HG02763 (cell line): Measurements from ENCODE around the gene KDM6A.
"Not testable (repeated sequence)": the region's sequence is repeated elsewhere in the genome, so short reads cannot be mapped to it uniquely, and the experiment has no call there.

Experiments used
- ATAC-seq: cut with Tn5 transposase; IDR thresholded peaks from one replicate; pipeline ENCODE4 v1.9.1; 2021; ENCODE audit warnings: mild to moderate bottlenecking, moderate library complexity; ENCODE audit not compliant: unreplicated experiment

The KDM6A gene

DNA sequence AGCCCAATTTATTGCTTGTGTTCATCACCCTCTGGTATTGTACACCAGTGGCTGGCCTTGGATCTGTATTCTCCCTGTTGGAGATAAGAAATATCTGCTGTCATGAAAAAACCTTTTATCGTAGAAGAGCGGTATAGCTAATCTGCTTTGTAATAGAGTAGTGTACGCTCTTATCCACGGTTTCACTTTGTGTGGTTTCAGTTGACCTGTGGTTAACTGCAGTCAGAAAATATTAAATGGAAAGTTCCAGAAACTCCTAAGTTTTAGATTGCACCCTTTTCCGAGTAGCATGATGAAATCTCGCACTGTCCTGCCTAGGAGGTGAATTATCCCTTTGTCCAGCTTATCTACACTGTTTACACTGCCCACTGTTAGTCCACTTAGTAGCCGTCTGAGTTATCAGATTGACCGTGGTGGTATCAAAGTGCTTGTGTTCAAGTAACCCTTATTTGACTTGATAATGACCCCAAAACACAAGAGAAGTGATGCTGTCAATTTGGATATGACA, 42.4 kb downstream of the KDM6A start:
- ATAC-seq: no peak

DNA sequence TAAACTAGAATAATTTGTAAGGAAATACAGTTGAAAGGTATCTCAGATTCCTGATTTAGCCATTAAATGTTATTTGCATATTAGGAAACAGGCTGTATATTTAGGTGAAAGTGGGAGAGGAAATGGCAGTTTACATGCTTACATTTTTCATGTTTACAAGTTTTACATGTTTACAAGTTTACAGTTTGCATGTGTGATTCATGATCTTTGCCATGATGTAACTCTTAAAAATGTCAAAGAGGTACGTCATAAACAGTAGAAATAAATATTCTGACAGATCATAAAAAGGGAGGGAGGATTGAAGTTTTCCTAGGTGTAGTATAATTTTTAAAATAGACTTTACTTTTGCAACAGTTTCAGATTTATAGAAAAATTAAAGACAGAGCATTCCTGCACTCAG, 45.7 kb downstream of the KDM6A start:
- no peak for ATAC-seq

DNA sequence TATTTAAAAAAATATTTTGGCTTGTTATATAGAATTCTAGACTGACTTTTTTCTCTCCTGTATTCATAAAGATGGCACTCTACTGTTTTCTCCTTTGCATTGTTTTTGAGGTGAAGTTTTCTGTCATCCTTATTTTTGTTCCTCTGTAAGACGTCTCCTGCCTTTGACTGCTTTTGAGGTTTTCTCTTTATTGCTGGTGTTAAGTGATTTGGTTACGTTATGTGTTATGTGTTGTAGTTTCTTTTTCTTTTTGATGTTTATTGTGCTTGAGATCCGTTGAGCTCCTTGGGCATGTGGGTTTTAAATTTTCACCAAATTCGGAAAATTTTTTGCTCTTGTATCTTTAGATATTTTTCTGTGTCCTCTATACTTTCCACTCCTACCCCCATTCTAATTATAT, 50.0 kb downstream of the KDM6A start:
- ATAC-seq: no peak

DNA sequence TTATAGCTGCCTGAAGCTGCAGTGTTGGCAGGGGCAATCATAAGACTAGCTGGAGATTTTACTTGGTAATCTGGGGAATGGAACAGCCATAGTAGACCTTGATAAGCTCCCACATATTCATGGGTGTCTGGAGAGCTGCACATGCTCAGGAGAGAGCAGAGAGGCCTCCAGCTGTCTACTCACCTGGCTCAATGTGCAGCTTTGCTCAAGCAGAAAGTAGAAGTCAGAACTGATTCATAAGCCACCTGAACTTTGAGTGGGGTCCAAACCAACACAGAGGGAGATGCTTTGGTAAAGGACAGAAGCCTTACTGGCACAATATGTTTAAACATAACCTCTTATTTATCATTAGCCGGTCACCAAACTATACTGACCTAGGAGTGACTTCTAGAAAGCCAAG, 54.4 kb downstream of the KDM6A start:
- ATAC-seq: no peak

DNA sequence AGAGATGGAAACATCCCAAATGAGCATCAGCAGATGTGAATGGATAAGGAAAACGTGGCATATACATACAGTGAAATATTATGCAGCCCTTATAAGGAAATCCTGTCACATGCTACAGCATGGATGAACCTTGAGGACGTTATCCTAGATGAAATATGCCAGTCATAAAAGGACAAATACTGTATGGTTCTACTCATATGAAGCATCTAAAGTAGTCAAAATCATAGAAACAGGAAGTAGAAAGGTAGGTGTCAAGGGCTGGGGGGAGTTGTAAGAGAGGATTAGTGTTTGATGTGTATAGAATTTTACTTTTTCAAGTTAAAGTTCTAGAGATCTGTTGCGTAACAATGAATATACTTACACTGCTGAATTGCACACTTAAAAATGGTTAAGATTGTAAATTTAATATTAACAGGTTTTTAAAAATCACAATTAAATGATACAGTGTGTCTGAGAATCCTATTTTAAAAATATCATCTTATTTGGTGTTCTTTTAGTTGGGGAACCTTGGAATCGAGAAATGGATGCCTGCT, 58.5 kb downstream of the KDM6A start:
- ATAC-seq: no peak

DNA sequence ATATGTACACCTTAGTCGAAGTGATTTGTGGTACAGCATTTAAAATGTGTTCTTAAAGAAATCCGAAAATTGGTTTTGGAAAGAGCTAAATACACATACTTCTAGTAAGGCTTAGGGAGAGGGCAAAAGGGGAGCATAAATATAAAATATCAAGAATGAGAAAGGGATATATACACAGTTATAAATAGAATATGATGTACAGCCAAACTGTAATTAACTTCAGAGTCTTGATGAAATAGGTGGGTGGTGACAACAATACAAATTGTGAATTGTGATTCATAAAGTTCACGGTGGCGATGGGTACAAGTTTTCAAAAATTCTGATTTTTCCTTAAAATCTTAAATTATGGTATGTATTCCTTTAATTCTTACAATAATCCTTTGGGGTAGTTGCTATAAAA, 62.2 kb downstream of the KDM6A start:
- no peak for ATAC-seq

DNA sequence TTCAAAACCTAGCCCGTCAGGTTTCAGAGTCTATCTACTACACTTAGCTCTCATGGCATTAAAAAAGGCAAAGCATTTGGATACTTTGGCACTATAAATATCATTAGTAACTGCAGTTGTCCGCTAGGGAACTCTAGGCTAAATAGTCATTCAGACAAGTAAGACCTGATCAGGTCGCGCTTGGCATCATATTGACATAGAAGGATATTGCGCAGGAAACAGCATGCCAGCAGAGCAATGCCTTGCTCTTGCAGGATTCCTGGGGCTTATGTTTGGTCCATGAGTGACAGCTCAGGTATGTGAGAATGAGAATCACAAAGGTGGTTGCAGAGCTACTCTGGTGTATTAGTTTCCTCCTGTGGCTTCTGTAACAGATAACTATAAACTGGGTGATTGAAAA, 62.7 kb downstream of the KDM6A start:
- no peak for ATAC-seq

DNA sequence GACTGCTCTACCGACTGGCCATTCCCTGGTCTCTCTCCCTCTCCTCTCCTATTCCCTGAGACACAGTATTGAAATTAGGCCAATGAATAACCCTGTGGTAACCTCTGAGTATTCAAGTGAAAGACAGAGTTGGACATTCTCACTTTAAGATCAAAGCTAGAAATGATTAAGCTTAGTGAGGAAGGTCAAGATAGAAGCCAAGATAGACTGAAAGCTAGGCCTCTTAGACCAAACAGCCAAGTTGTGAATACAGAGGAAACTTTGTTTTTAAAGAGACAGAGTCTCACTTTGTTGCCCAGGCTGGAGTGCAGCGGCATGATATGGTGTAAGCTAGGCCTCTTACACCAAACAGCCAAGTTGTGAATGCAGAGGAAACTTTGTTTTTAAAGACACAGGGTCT, 64.6 kb downstream of the KDM6A start:
- ATAC-seq: no peak

DNA sequence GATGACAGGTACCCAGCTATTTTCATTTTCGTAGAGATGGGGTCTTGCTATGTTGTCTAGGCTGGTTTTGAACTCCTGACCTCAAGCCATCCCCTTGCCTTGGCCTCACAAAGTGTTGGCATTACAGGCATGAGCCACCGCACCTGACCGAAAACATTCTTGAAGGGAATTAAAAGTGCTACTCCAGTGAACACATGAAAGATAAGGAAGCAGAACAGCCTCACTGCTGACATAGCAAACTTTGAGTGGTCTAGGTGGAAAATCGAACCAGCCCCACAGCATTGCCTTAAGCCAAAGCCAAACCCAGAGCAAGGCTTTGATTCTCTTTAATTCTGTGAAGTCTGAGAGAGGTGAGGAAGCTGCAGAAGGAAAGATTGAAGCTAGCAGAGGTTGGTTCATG, 65.1 kb downstream of the KDM6A start:
- ATAC-seq: no peak

DNA sequence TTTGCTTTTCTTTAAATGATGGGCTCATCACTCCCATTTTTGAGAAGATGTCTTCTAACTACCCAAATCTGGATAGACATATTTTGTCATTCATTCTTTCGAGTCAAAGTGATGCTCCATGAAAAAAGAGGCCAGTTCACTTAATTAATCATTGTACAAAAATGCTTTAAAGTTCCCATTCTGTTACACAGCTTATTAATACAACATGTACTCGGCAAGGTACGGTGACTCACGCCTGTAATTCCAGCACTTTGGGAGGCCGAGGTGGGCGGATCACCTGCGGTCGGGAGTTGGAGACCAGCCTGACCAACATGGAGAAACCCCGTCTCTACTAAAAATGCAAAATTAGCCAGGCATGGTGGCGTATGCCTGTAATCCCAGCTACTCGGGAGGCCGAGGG, 67.6 kb downstream of the KDM6A start:
- ATAC-seq: not testable (repeated sequence)

DNA sequence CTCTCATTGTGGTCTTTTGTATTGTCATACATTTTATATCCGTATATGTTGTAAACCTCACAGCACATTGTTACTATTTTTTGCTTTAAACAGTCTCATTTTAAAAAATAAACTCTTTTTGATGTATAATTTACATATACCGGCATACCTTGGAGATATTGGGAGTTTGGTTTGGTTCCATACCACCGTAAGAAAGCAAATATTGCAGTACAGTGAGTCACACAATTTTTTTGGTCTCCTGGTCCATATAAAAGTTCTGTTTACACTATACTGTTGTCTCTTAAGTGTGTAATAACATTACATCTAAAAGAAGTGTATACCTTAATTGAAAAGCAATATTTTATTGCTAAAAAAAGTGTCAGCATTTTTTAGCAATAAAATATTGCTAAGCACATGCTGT, 70.0 kb downstream of the KDM6A start:
- no peak for ATAC-seq

DNA sequence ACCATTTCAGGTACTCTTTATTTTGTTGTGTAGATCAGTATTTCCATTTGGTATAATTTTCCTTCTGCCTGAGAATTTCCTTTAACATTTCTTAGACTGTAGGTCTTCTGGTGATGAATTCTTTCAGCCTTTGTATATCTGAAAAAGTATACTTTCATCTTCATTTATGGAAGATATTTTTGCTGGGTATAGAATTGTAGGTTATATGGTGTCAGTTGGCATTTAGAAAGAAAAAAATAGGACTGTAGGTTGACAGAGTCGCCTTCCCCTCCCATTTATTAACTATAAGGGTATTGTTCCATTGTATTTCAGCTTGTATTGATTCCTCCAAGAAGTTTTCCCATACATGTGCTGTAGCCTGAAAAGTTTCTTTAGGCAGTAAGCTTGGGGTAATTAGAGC, 71.9 kb downstream of the KDM6A start:
- no peak for ATAC-seq

DNA sequence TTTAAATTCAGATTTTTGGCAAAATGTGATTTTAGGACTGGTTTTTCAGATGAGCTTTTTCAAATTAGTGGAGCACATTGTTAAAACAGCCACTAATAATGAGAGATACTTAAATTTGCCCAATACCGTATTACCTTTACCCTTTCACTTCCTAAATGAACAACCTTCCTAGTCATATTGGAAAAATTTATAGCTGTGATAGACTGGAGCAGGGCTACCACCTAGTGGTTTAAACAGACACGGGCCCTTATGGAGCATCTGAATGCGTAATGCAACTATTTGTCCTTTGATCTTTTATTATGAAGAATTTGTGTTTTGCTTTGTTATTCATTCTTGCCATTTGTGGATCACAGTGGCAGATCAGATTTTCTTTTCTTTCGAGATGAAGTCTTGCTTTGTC, 72.7 kb downstream of the KDM6A start:
- no peak for ATAC-seq

DNA sequence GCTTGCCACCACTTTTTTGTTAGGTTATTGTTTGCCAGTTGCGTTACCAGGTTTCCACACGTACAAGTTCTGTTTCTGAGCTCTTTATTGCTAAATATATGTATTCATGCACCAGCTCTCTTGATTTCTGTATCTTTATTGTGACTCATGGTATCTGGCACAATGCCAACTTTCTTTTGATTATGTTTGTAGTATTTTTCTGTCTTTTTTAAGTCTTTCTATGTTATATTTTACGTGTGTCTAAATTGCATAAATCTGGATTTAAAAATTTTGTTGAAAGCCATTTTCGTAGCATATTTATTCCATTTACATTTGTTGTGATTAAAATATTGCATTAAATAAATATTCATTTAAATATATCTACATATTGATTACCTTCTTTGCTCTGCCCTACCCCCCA, 73.8 kb downstream of the KDM6A start:
- no peak for ATAC-seq

DNA sequence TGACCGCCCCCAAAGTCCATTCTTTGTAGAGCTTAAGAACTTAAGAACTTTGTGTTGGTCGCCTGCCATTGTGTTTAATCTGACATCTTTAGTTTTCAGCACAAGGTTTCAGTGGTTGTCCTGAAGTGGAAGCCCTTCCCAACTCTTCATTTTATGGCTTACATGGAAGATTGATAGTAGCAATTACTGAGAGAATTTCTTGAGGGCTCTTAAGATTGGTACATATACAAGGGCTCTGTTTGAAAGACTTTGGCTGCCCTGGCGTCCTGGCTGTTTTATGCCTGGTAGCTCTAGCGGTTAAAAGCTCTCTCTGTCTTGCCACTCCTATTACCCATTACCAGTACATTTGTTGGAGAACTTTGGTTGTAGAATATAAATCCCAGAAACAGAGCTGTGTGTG, 75.0 kb downstream of the KDM6A start:
- ATAC-seq: no peak

DNA sequence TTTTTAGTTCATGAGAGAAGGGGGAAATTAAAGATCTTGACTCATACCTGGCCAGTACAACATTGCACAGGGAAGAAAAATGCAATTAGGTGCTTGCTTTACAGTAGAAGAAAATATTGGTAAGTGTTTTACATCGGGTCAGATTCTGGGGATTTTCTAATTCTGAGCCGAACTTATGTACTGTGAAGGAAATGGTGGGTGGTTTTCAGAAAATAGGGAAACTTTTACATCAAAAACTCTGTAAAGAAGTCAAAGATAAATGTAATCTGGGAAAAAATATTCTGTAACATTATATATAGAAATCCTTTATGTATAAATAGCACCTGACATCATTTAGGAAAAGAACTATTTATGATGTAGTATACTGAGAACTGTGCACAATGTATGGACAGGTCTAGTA, 75.4 kb downstream of the KDM6A start:
- ATAC-seq: no peak

DNA sequence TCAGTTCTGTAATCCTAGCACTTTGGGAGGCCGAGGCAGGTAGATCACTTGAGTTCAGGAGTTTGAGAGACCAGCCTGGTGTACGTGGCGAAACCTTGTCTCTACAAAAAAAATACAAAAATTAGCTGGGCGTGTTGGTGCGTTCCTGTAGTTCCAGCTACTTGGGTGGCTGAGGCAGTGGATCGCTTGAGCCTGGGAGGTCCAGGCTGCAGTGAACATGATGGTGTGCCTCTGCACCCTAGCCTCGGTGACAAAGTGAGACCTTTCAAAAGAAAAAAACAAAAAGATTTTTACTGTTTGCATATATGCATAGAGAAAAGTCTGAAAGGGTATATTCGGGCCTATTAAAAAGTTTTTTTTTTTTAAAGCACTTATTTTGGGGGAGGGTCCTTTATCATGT, 76.1 kb downstream of the KDM6A start:
- no peak for ATAC-seq

DNA sequence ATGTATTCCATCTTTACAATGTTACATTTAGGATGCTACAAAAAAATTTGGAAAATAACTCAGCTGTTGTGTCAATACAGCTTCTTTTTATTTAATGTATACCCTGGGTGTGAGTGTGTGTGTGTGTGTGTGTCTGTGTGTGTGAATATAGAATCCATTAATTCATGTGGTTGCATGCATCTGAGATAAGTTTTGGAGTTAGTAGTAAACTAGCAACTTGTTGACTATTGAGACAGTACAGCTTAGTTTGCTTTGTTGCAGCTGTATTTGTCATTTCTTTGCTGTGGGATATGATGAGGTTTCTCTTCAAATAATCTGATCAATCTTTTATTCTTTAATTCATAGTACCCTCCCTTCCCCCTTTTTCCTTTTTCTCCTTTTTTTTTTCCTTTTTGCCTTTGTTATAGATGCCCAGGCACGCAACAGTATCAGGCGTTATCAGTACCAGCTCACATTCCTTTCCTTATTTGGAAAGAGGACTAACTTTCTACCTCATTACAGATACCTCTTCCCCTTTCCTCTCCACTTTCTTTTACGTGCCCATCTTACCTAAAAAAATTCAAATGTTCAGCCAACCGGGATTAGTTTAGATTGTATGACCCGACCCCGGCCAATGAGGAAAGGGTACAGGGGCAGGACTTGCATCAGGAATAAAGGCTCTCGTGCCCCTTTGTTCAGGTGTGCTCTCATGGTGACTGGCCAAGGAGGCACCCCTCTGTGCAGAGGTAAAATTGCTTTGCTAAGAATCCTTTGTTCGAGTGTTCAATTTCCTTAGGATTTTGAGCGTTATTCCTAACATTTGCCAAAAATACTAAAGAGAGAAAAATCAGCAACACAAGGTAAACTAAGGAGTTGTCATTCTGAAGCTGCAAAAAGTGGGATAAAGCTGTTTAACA, 77.7 kb downstream of the KDM6A start:
- ATAC-seq: not testable (repeated sequence)

DNA sequence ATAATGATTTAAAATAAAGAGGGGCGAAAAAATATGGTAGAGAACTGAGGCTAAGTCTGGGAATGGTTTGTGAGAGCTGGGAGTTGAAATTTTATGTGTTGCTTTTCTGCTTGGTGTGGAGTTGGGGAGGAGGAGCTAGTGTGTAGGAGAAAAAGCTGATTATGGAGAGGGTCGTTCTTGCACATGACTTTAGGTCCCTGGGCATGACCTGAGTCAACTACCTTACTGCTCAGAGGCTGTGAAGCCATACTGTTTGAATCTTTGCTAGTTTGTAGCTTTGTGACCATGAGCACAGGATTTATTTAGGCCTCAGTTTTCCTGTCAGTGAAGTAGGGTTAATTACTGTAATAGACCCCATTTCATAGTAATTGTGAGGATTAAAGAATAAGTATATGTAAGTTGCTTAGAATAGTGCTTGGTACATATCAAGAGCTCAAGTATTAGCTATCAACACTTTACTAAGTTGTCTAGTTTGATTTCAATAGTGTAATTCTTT, 78.6 kb downstream of the KDM6A start:
- ATAC-seq: no peak

DNA sequence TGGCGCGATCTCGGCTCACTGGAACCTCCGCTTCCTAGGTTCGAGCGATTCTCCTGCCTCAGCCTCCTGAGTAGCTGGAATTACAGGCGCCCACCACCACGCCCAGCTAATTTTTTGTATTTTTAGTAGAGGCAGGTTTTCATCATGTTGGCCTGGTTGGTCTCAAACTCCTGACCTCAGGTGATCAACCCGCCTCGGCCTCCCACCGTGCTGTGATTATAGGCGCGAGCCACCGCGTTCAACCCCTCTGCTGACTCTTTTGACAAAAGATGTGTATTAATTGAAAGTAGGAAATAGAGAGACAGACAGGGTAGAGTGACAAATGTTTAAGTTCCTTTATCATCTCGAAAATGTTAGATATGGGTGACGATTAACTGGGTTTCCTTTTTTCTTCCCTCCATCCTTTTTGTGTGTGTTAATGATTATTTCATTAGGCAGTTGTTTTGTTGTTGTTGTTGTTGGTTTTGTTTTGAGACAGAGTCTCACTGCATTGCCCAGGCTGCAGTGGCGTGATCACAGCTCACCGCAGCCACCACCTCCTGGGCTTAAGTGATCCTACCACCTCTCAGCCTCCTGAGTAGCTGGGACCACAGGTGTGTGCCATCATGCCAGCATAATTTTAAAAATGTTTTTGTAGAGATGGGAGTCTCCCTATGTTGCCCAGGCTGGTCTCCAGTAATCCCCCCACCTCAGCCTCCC, 79.5 kb downstream of the KDM6A start:
- ATAC-seq: no peak

DNA sequence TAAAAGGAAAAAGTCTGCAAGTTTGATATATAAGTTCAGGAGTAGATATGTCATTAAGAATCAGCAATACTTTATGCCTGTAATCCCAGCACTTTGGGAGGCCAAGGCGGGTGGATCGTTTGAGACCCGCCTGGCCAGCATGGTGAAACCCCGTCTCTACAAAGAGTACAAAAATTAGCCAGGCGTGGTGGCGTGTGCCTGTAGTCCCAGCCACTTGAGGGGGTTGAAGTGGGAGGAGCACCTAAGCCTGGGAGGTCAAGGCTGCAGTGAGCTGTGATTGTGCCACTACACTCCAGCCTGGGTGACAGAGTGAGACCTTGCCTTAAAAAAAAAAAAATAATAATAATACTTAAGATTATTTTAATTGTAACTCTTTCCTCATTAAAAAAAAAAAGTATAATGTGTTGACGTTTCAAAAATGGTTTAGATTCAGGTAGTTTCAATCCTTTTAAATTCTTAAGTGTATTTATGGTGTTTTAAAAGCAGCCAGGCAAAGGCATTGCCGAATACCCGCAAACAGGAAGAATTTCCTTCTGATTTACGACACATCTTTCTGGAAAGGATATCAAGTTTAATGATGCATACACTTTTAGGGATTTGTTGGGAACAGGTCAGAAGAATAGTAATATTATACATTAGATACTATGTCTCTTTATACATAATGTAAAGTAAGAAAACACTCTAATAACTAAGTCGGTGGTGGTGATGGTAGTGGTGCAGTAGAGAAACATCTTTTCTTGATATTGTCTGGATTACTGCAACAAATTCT, 80.9 kb downstream of the KDM6A start:
- no peak for ATAC-seq
